ENCODE measurements around the gene ZSCAN16. TPM values are rescaled to one million over a fixed set of nuclear protein-coding genes. Genes with fewer than 3 reads are reported as not detected.

The ZSCAN16 gene
- total and polyA plus RNA-seq, 2 of the 13 experiments (the other 11 are each of a cell fraction or from before 2014, with no cell fraction given) = 5.7 to 12.7 TPM

DNA sequence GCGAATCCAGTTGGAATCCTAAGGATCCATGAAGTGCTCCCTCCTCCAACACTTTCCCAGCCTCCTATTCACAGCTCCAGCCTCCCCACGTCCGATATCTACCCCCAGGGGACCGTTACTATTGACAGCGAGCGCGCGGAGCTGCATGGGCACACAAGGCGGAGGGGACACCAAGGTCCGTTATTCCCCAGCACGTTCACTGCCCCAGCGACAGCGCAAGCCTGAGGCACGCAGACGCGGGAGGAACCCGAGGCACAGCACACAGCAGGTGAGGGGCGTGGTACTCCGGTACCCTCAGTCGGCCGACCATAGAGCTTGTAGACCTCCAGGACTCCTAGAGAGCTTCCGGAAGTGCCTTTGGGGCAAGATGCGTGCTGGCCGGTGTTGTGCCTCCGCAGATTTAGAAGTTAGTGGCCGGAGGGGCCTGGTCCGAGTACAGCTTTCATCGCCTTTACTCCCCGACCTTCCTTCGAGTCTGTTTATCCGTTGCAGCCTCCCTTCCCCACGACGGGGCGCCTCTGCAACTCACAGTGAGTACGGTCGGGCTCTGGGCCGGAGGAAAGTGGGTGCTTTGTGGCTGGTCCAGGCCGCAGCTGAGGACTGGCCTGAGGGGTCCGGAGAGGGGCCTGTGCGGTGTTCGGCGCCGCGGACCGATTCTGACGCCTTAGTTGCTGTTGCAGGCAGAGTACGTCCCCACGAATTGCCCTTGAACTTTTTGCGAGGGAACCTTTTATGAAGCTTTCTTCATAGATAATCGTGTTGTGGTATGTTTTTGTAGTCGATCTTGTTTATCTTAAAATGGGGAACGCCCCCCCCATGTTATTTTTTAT, 17.3 kb downstream of the ZSCAN16 start, which contains the start of gene ZKSCAN8 (continued):
- peak; percentile 78 for TF ChIP-seq KLF15 (CRISPR knock-in tag; IDR thresholded peaks at IDR 0.05; ENCODE audit: borderline replicate concordance)
- TF ChIP-seq ATF7 (IDR thresholded peaks at IDR 0.05) = no peak
- peak; percentile 89 for TF ChIP-seq ATF7 (CRISPR knock-in tag; IDR thresholded peaks at IDR 0.05)
- TF ChIP-seq SP1 (IDR thresholded peaks at IDR 0.05) = no peak
- peak; percentile 61 for TF ChIP-seq SP1 (CRISPR knock-in tag; IDR thresholded peaks at IDR 0.05)
- TF ChIP-seq ZNF18 (CRISPR knock-in tag; IDR thresholded peaks at IDR 0.05; ENCODE audit: insufficient replicate concordance) = peak; percentile 89
- no peak for TF ChIP-seq ADNP (CRISPR knock-in tag; IDR thresholded peaks at IDR 0.05)
- TF ChIP-seq, protein P1, sequence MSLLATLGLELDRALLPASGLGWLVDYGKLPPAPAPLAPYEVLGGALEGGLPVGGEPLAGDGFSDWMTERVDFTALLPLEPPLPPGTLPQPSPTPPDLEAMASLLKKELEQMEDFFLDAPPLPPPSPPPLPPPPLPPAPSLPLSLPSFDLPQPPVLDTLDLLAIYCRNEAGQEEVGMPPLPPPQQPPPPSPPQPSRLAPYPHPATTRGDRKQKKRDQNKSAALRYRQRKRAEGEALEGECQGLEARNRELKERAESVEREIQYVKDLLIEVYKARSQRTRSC (CRISPR knock-in tag; IDR thresholded peaks at IDR 0.05; ENCODE audit: low read depth) = peak; percentile 77; the same call in 1 of the 2 replicates
- TF ChIP-seq ZNF607 (CRISPR knock-in tag; IDR thresholded peaks at IDR 0.05; ENCODE audit: borderline replicate concordance) = peak; percentile 85; the same call in 1 of the 2 replicates
- peak; percentile 62 for TF ChIP-seq CCAR2 (optimal IDR thresholded peaks at IDR 0.05; ENCODE audit: low read depth, low read length)
- peak; percentile 79 for TF ChIP-seq ZNF572 (CRISPR knock-in tag; IDR thresholded peaks at IDR 0.05)
- TF ChIP-seq, protein P2, sequence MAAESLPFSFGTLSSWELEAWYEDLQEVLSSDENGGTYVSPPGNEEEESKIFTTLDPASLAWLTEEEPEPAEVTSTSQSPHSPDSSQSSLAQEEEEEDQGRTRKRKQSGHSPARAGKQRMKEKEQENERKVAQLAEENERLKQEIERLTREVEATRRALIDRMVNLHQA (CRISPR knock-in tag; IDR thresholded peaks at IDR 0.05) = 0 out of 2 replicates have a peak, but pooled peaks have one; percentile 48
- TF ChIP-seq THYN1 (CRISPR knock-in tag; IDR thresholded peaks at IDR 0.05; ENCODE audit: borderline replicate concordance, low read depth) = peak; percentile 14; the same call in 1 of the 2 replicates
- no peak for TF ChIP-seq SMARCE1 (IDR thresholded peaks at IDR 0.05; ENCODE audit: borderline replicate concordance)
- TF ChIP-seq ZNF431 (CRISPR knock-in tag; IDR thresholded peaks at IDR 0.05; ENCODE audit: borderline replicate concordance, low read depth) = peak; percentile 77; the same call in 1 of the 2 replicates
- peak; percentile 84; the same call in 1 of the 2 replicates for TF ChIP-seq ZNF788 (CRISPR knock-in tag; IDR thresholded peaks at IDR 0.05; ENCODE audit: borderline replicate concordance)
- no peak for TF ChIP-seq PHB2 (IDR thresholded peaks at IDR 0.05; ENCODE audit: partially characterized antibody)
- peak; percentile 97 for TF ChIP-seq TBX2 (CRISPR knock-in tag; IDR thresholded peaks at IDR 0.05; ENCODE audit: borderline replicate concordance)
- TF ChIP-seq CSRNP2 (CRISPR knock-in tag; conservative IDR thresholded peaks at IDR 0.05; ENCODE audit: low read depth) = 0 out of 2 replicates have a peak, but pooled peaks have one; percentile 60
- TF ChIP-seq ZFP37 (CRISPR knock-in tag; IDR thresholded peaks at IDR 0.05; ENCODE audit: borderline replicate concordance) = no peak
- peak; percentile 73; the same call in 1 of the 2 replicates for TF ChIP-seq FOXA3 (CRISPR knock-in tag; IDR thresholded peaks at IDR 0.05)
- TF ChIP-seq, protein P3, sequence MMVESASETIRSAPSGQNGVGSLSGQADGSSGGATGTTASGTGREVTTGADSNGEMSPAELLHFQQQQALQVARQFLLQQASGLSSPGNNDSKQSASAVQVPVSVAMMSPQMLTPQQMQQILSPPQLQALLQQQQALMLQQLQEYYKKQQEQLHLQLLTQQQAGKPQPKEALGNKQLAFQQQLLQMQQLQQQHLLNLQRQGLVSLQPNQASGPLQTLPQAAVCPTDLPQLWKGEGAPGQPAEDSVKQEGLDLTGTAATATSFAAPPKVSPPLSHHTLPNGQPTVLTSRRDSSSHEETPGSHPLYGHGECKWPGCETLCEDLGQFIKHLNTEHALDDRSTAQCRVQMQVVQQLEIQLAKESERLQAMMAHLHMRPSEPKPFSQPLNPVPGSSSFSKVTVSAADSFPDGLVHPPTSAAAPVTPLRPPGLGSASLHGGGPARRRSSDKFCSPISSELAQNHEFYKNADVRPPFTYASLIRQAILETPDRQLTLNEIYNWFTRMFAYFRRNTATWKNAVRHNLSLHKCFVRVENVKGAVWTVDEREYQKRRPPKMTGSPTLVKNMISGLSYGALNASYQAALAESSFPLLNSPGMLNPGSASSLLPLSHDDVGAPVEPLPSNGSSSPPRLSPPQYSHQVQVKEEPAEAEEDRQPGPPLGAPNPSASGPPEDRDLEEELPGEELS (CRISPR knock-in tag; IDR thresholded peaks at IDR 0.05) = peak; percentile 67; the same call in 1 of the 2 replicates
- TF ChIP-seq KMT2B (CRISPR knock-in tag; IDR thresholded peaks at IDR 0.05) = peak; percentile 99
